ENCODE results near the gene ENOX1. TPM values are rescaled to one million over a fixed set of nuclear protein-coding genes. Genes with fewer than 3 reads are reported as not detected.

The ENOX1 gene
- total RNA-seq, 1 experiment from 2014 or later: 0.35 TPM

DNA sequence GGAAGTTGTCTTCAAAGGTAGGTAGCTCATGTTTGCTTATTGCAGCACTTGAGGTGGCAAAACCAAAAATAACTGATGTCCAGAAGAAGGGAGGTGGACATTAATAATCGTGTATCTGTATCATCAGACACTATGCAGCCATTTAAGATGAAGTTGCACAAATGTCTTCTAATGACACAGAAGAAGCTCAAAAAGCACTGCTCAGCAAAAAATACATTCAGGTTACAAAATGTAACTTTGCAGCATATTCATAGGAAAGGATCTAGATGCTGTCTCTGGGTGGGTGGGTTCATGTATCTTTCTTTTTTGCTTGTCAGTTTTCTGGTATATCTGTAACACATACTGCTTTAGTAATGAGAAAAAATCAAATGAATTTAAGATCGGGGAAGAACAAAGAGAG lies 515.6 kb downstream of the ENOX1 start:
- no peak overlapping the region for H3K27ac ChIP-seq
- TF ChIP-seq EZH2 (IDR thresholded peaks at IDR 0.05; ENCODE audit: low read depth): no peak
- TF ChIP-seq, protein P1, sequence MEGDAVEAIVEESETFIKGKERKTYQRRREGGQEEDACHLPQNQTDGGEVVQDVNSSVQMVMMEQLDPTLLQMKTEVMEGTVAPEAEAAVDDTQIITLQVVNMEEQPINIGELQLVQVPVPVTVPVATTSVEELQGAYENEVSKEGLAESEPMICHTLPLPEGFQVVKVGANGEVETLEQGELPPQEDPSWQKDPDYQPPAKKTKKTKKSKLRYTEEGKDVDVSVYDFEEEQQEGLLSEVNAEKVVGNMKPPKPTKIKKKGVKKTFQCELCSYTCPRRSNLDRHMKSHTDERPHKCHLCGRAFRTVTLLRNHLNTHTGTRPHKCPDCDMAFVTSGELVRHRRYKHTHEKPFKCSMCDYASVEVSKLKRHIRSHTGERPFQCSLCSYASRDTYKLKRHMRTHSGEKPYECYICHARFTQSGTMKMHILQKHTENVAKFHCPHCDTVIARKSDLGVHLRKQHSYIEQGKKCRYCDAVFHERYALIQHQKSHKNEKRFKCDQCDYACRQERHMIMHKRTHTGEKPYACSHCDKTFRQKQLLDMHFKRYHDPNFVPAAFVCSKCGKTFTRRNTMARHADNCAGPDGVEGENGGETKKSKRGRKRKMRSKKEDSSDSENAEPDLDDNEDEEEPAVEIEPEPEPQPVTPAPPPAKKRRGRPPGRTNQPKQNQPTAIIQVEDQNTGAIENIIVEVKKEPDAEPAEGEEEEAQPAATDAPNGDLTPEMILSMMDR (conservative IDR thresholded peaks at IDR 0.05): no peak
- intact Hi-C loops (cut with micrococcal nuclease; ENCODE audit: unreplicated experiment): no loop called here
- peaks cover 36% of the 10 kb centered on the region for H3K4me1 ChIP-seq (replicated peaks; ENCODE audit: insufficient read depth)
- H3F3A ChIP-seq (ENCODE audit: insufficient read depth, low read depth): peaks cover 17% of the 10 kb centered on the region
- H2AFZ ChIP-seq: no peak overlapping the region
- no peaks in the 10 kb centered on the region for H3K9me2 ChIP-seq (ENCODE audit: insufficient read depth)
- H3K79me2 ChIP-seq (ENCODE audit: low read depth): no peaks in the 10 kb centered on the region
- no peaks in the 10 kb centered on the region for H4K20me1 ChIP-seq (ENCODE audit: insufficient read depth)
- DNase-seq: no peak
- no peaks in the 10 kb centered on the region for H3K36me3 ChIP-seq (ENCODE audit: low read depth)
- H3K4me3 ChIP-seq: no peak overlapping the region
- H3K4me2 ChIP-seq: no peak overlapping the region
- ChIA-PET CTCF (no interaction called here), POLR2A (ENCODE audit: unreplicated experiment) (interaction anchor here (0.5 kb wide), 1 partner anchor 31 kb away, joined by 10 read pairs; no protein-coding TSS in a partner anchor)
- no TSS peak for BruUV-seq (replicated peaks)
- no peaks in the 10 kb centered on the region for H3K27me3 ChIP-seq (ENCODE audit: insufficient read depth, low read depth)
- H3K9me3 ChIP-seq (ENCODE audit: insufficient read depth, low read depth): no peaks in the 10 kb centered on the region

DNA sequence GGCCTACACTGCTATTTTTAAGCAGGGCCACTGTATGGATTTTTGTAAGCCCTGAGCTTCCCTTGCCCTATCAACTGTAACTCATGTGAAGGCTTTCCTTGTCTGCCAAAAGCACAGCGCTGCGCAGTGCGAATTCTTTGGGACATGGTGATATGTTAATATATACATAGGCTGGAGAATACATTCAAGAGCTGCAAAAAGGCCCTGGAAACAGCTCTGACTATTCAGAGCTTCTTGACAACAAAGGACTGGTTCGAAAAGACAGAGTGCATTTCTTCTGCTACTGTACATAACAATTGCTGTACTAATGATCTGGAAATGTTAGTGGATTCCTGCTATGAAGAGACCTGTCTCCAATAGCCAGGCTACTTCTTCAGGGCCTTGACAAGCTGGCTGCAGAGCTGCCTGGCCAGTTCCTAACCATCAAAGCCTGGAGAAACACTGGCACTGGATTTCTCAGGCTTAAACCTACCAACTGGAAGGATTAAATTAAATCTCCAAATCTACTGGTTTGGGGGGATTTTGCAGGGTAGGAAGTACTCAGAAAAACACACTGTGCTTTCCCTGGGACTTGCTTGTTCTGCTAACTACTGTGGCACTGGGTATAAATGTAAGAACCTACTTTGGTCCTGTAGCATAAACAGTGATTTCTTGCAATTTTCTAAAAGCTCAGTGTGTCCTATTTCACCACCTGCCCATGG lies 516.5 kb downstream of the ENOX1 start:
- peaks cover 36% of the 10 kb centered on the region for H3K4me1 ChIP-seq (replicated peaks; ENCODE audit: insufficient read depth)
- H3K36me3 ChIP-seq (ENCODE audit: low read depth): no peaks in the 10 kb centered on the region
- H3K27me3 ChIP-seq (ENCODE audit: insufficient read depth, low read depth): no peaks in the 10 kb centered on the region
- peak overlapping the region; percentile 90 for H3K27ac ChIP-seq
- no peaks in the 10 kb centered on the region for H3K9me2 ChIP-seq (ENCODE audit: insufficient read depth)
- H3K4me3 ChIP-seq: no peak overlapping the region
- H3K9me3 ChIP-seq (ENCODE audit: insufficient read depth, low read depth): no peaks in the 10 kb centered on the region
- no peaks in the 10 kb centered on the region for H4K20me1 ChIP-seq (ENCODE audit: insufficient read depth)
- peak overlapping the region; percentile 69 for H3K4me2 ChIP-seq
- POLR2A ChIA-PET (ENCODE audit: unreplicated experiment): interaction anchor here (0.5 to 0.6 kb wide), 3 partner anchors 30 to 318 kb away, joined by 3 to 10 read pairs (median 3); no protein-coding TSS in a partner anchor
- H3K79me2 ChIP-seq (ENCODE audit: low read depth): no peaks in the 10 kb centered on the region
- DNase-seq: peak in 1 of 2 experiments; percentile 38
- no peak overlapping the region for H2AFZ ChIP-seq
- peaks cover 17% of the 10 kb centered on the region for H3F3A ChIP-seq (ENCODE audit: insufficient read depth, low read depth)
- intact Hi-C loops (cut with micrococcal nuclease; ENCODE audit: unreplicated experiment): no loop called here
- TF ChIP-seq EZH2 (IDR thresholded peaks at IDR 0.05; ENCODE audit: low read depth): no peak
- TF ChIP-seq, protein P1 (conservative IDR thresholded peaks at IDR 0.05): no peak
- no TSS peak for BruUV-seq (replicated peaks)
- CTCF ChIA-PET: no interaction called here

DNA sequence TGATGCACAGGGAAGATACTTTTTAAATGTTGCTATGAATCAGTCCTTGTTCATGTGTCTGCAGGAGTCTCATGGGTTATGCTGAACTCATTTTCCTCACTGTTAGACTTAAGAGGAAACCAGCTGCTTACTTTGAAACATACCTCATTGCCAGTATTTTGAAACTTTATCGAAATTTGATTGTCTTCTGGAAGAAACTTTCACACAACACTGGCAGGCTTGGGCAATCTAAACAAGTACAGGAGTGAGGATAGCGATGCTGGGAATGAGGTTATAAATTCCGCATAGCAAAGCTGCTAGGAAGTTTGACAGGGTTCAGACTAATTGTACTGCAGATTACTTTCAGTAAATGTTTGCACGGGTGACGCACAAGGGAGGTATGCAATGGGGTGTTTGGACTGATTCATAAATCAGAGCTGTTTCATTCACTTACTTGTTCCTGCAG lies 517.7 kb downstream of the ENOX1 start:
- Histone ChIP-seq H3K79me2 (ENCODE audit: low read depth) (no peaks in the 10 kb centered on the region), H3K4me1 (replicated peaks; ENCODE audit: insufficient read depth) (peaks cover 36% of the 10 kb centered on the region), H3K27me3 (ENCODE audit: insufficient read depth, low read depth) (no peaks in the 10 kb centered on the region), H3K27ac (peak overlapping the region; percentile 90), H3K36me3 (ENCODE audit: low read depth) (no peaks in the 10 kb centered on the region), H3K4me3 (0 out of 2 replicates have a peak overlapping the region, but pooled peaks have one; percentile 6), H3K9me3 (ENCODE audit: insufficient read depth, low read depth) (no peaks in the 10 kb centered on the region), H3K4me2 (peak overlapping the region; percentile 69), H3K9me2 (ENCODE audit: insufficient read depth) (no peaks in the 10 kb centered on the region), H3F3A (ENCODE audit: insufficient read depth, low read depth) (peaks cover 17% of the 10 kb centered on the region), H4K20me1 (ENCODE audit: insufficient read depth) (no peaks in the 10 kb centered on the region), H2AFZ (no peak overlapping the region)
- TF ChIP-seq, protein P1 (conservative IDR thresholded peaks at IDR 0.05): no peak
- peak; percentile 57 to 95 for DNase-seq
- BruUV-seq (replicated peaks): no TSS peak
- CTCF ChIA-PET: no interaction called here
- POLR2A ChIA-PET (ENCODE audit: unreplicated experiment): no interaction called here
- intact Hi-C loops (cut with micrococcal nuclease; ENCODE audit: unreplicated experiment): no loop called here
